Ovary (tissue), 3 donors: ENCODE results near the gene TAPT1.

Experiments
- EP300 ChIP-seq: sonication (generic); formaldehyde crosslinking; IDR thresholded peaks from one replicate; pipeline ENCODE4 v1.6.1; 2017; ENCODE audit warnings: antibody characterized with exemption
- POLR2A ChIP-seq: fragments of 450-650 bp; IDR thresholded peaks from one replicate; pipeline ENCODE4 v1.6.1; 2017; ENCODE audit warnings: antibody characterized with exemption, mild to moderate bottlenecking, moderate library complexity
- TF ChIP-seq, protein P1 (sequence below), 3 donors: fragments of 450-650 bp in 2 of 3; fragments of 200-600 bp in 1 of 3; IDR thresholded peaks; one replicate each; pipeline versions ENCODE4 v1.5.1 to v1.8.0; 2016 to 2022; ENCODE audit warnings: antibody characterized with exemption in 3 of 3, mild to moderate bottlenecking in 1 of 3
- donor health status: DM: no; HTN: no; CAD: no.

DNA sequence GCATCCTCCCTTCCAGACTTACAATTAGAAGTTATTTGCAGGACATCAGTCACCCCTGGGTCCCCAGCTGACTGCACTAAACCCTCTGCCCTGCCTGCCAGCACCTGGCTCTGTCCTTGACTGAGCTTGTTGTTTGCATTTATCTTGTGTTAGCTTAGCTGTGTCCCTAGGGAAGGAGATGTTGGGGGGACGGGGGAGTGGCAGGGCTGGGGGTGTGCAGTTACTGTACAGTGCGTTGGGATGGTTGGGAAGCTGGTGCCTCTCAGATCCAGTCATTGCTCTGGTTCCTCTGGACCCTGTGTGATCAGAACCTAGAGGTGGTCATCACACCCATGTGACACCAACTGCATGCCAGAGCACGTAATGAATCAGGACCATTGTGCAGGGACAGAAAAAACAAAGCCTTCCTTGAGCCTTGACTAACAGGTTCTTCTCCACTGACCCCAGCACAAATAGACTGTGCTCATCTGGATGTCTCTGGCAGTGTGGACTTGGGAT lies 109.7 kb downstream of the TAPT1 start:
- TF ChIP-seq POLR2A (no peak), EP300 (no peak)
- TF ChIP-seq, protein P1, sequence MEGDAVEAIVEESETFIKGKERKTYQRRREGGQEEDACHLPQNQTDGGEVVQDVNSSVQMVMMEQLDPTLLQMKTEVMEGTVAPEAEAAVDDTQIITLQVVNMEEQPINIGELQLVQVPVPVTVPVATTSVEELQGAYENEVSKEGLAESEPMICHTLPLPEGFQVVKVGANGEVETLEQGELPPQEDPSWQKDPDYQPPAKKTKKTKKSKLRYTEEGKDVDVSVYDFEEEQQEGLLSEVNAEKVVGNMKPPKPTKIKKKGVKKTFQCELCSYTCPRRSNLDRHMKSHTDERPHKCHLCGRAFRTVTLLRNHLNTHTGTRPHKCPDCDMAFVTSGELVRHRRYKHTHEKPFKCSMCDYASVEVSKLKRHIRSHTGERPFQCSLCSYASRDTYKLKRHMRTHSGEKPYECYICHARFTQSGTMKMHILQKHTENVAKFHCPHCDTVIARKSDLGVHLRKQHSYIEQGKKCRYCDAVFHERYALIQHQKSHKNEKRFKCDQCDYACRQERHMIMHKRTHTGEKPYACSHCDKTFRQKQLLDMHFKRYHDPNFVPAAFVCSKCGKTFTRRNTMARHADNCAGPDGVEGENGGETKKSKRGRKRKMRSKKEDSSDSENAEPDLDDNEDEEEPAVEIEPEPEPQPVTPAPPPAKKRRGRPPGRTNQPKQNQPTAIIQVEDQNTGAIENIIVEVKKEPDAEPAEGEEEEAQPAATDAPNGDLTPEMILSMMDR (IDR thresholded peaks at IDR 0.05), result no peak
